ENCODE data around the gene PDE8B.

GRCh38 chr5:77163453-77163852 lies 47.0 kb upstream of the PDE8B start:
- no peak for TF ChIP-seq CTCF (IDR thresholded peaks at IDR 0.05)
- TF ChIP-seq EP300 (IDR thresholded peaks at IDR 0.05): no peak
- TF ChIP-seq POLR2AphosphoS5 (IDR thresholded peaks at IDR 0.05): no peak

Data from suprapubic skin (tissue), 4 donors.